HepG2 (cell line): ENCODE measurements around the gene TEF. TPM values are rescaled to one million over a fixed set of nuclear protein-coding genes. Genes with fewer than 3 reads are reported as not detected.

Experiments used
- BHLHE40 ChIP-seq: IDR thresholded peaks from 2 replicates; pipeline ENCODE4 v1.6.1; 2011; ENCODE audit warnings: low read length, improper control_type of control experiment
- BRD4 ChIP-seq: sonication (generic); formaldehyde crosslinking; IDR thresholded peaks from 2 replicates; pipeline ENCODE4 v1.4.0; 2020; ENCODE audit warnings: missing genetic modification reagents
- CAMTA2 ChIP-seq: sonication (generic); formaldehyde crosslinking; IDR thresholded peaks from 2 replicates; pipeline ENCODE4 v1.4.0; 2020; ENCODE audit warnings: mild to moderate bottlenecking, missing genetic modification reagents, borderline replicate concordance
- ETV5 ChIP-seq: IDR thresholded peaks from 2 replicates; pipeline ENCODE4 v1.6.1; 2018; ENCODE audit warnings: missing biosample characterization, missing genetic modification reagents, inconsistent platforms, borderline replicate concordance
- ETV6 ChIP-seq: sonication (generic); formaldehyde crosslinking; conservative IDR thresholded peaks from 2 replicates; pipeline ENCODE4 v1.4.0; 2020; ENCODE audit warnings: missing genetic modification reagents
- ISL2 ChIP-seq: sonication (generic); formaldehyde crosslinking; IDR thresholded peaks from 2 replicates; pipeline ENCODE4 v1.5.0; 2020; ENCODE audit warnings: missing genetic modification reagents
- KDM2A ChIP-seq: sonication (generic); formaldehyde crosslinking; IDR thresholded peaks from 2 replicates; pipeline ENCODE4 v1.4.0; 2020; ENCODE audit warnings: low read depth, missing genetic modification reagents, borderline replicate concordance
- KDM3A ChIP-seq: IDR thresholded peaks from 2 replicates; pipeline ENCODE4 v1.6.1; 2018; ENCODE audit warnings: low read depth, missing compliant biosample characterization
- MAFF ChIP-seq: IDR thresholded peaks from 2 replicates; pipeline ENCODE4 v1.6.1; 2011; ENCODE audit warnings: low read depth, low read length, improper control_type of control experiment
- MED13 ChIP-seq: sonication (generic); formaldehyde crosslinking; IDR thresholded peaks from 2 replicates; pipeline ENCODE4 v1.5.0; 2020; ENCODE audit warnings: missing genetic modification reagents
- NFATC3 ChIP-seq: sonication (generic); formaldehyde crosslinking; IDR thresholded peaks from 2 replicates; pipeline ENCODE4 v1.5.1; 2020; ENCODE audit warnings: mild to moderate bottlenecking, missing genetic modification reagents
- NFE2L1 ChIP-seq: sonication (generic); formaldehyde crosslinking; IDR thresholded peaks from 2 replicates; pipeline ENCODE4 v1.4.0; 2020; ENCODE audit warnings: missing genetic modification reagents, mild to moderate bottlenecking, borderline replicate concordance
- NFIC ChIP-seq: IDR thresholded peaks from 2 replicates; pipeline ENCODE4 v1.6.1; 2012; ENCODE audit warnings: mild to moderate bottlenecking, low read length, inconsistent platforms
- PHF20 ChIP-seq: sonication (generic); formaldehyde crosslinking; IDR thresholded peaks from 2 replicates; pipeline ENCODE4 v1.5.0; 2020; ENCODE audit warnings: mild to moderate bottlenecking, missing genetic modification reagents
- PITX1 ChIP-seq: sonication (generic); formaldehyde crosslinking; IDR thresholded peaks from 2 replicates; pipeline ENCODE4 v1.5.1; 2020; ENCODE audit warnings: mild to moderate bottlenecking, missing genetic modification reagents
- RARG ChIP-seq: sonication (generic); formaldehyde crosslinking; IDR thresholded peaks from 2 replicates; pipeline ENCODE4 v1.4.0; 2020; ENCODE audit warnings: low read depth, mild to moderate bottlenecking, missing genetic modification reagents
- SATB2 ChIP-seq: sonication (generic); formaldehyde crosslinking; IDR thresholded peaks from 2 replicates; pipeline ENCODE4 v1.5.0; 2020; ENCODE audit warnings: missing genetic modification reagents
- ZBTB1 ChIP-seq: sonication (generic); formaldehyde crosslinking; IDR thresholded peaks from 2 replicates; pipeline ENCODE4 v1.4.0; 2020; ENCODE audit warnings: missing genetic modification reagents, borderline replicate concordance
- ZBTB33 ChIP-seq: sonication (generic); formaldehyde crosslinking; IDR thresholded peaks from 2 replicates; pipeline ENCODE4 v1.4.0; 2020; ENCODE audit warnings: missing genetic modification reagents
- ZBTB4 ChIP-seq: sonication (generic); formaldehyde crosslinking; IDR thresholded peaks from 2 replicates; pipeline ENCODE4 v1.4.0; 2020; ENCODE audit warnings: missing genetic modification reagents, mild to moderate bottlenecking, borderline replicate concordance
- ZNF17 ChIP-seq: sonication (generic); formaldehyde crosslinking; IDR thresholded peaks from 2 replicates; pipeline ENCODE4 v1.5.0; 2020; ENCODE audit warnings: mild to moderate bottlenecking, missing genetic modification reagents
- ZNF547 ChIP-seq: sonication (generic); formaldehyde crosslinking; IDR thresholded peaks from 2 replicates; pipeline ENCODE4 v1.5.1; 2020; ENCODE audit warnings: mild to moderate bottlenecking, missing genetic modification reagents
- ZNF660 ChIP-seq: sonication (generic); formaldehyde crosslinking; IDR thresholded peaks from 2 replicates; pipeline ENCODE4 v1.5.1; 2020; ENCODE audit warnings: mild to moderate bottlenecking, low read depth, missing genetic modification reagents, borderline replicate concordance
- ZNF7 ChIP-seq: IDR thresholded peaks from 2 replicates; pipeline ENCODE4 v1.6.1; 2016; ENCODE audit warnings: missing biosample characterization, missing genetic modification reagents
- ZNF83 ChIP-seq: sonication (generic); formaldehyde crosslinking; IDR thresholded peaks from 2 replicates; pipeline ENCODE4 v1.4.0; 2020; ENCODE audit warnings: missing genetic modification reagents, mild to moderate bottlenecking, borderline replicate concordance
- ZSCAN9 ChIP-seq: IDR thresholded peaks from 2 replicates; pipeline ENCODE4 v1.6.1; 2016; ENCODE audit warnings: borderline replicate concordance
- polyA plus RNA-seq, 8 experiments: library from polyadenylated mRNA; depleted of rRNA in 3 of 8; stranded (reverse) in 7 of 8; unstranded in 1 of 8; fragments of >200 nt; fragmentation: Illumina TruSeq in 4 of 8; extraction: Trizol in 4 of 8; gene quantifications; 2 replicates each; pipeline versions ENCODE4 v1.2.1 to v1.2.3, GENCODE V29; 2011 to 2016; ENCODE audit warnings: low read depth in 4 of 8, missing spikeins in 1 of 8, mixed read lengths in 1 of 8; ENCODE audit not compliant: insufficient read depth in 1 of 8
- total RNA-seq, 5 experiments: library from RNA; depleted of rRNA; stranded (reverse); fragments of >200 nt; fragmentation: Illumina TruSeq; extraction: Trizol; gene quantifications; 2 replicates each; pipeline ENCODE4 v1.2.3, GENCODE V29; 2016; ENCODE audit warnings: low read depth in 1 of 5
- TF ChIP-seq, protein P1 (sequence below): sonication (generic); formaldehyde crosslinking; conservative IDR thresholded peaks from 2 replicates; pipeline ENCODE4 v1.4.0; 2020; ENCODE audit warnings: missing genetic modification reagents

TEF gene
- total and polyA plus RNA-seq, 2 of the 13 experiments (the other 11 are each of a cell fraction or from before 2014, with no cell fraction given): 7.6 to 11.2 TPM

GRCh38 chr22:41403532-41404318, 22.0 kb downstream of the TEF start (continued):
- no peak for TF ChIP-seq ZBTB4 (CRISPR knock-in tag)
- no peak for TF ChIP-seq NFE2L1 (CRISPR knock-in tag)
- no peak for TF ChIP-seq ZNF83
- peak; percentile 90 for TF ChIP-seq KDM2A (CRISPR knock-in tag)
- TF ChIP-seq MAFF: peak; percentile 93
- TF ChIP-seq SATB2 (CRISPR knock-in tag): no peak
- TF ChIP-seq ZNF17 (CRISPR knock-in tag): no peak
- TF ChIP-seq ZNF547 (CRISPR knock-in tag): no peak
- no peak for TF ChIP-seq ZNF660
- no peak for TF ChIP-seq NFATC3
- TF ChIP-seq NFIC: no peak
- no peak for TF ChIP-seq BRD4 (CRISPR knock-in tag)
- TF ChIP-seq ISL2 (CRISPR knock-in tag): no peak
- TF ChIP-seq ETV5 (CRISPR knock-in tag): peak; percentile 49
- TF ChIP-seq MED13 (CRISPR knock-in tag): no peak
- peak; percentile 74; the same call in 1 of the 2 replicates for TF ChIP-seq PITX1 (CRISPR knock-in tag)
- TF ChIP-seq CAMTA2 (CRISPR knock-in tag): no peak
- peak; percentile 72; the same call in 1 of the 2 replicates for TF ChIP-seq ZSCAN9
- peak; percentile 78; the same call in 1 of the 2 replicates for TF ChIP-seq KDM3A (CRISPR knock-in tag)
- TF ChIP-seq PHF20: no peak
- TF ChIP-seq, protein P1, sequence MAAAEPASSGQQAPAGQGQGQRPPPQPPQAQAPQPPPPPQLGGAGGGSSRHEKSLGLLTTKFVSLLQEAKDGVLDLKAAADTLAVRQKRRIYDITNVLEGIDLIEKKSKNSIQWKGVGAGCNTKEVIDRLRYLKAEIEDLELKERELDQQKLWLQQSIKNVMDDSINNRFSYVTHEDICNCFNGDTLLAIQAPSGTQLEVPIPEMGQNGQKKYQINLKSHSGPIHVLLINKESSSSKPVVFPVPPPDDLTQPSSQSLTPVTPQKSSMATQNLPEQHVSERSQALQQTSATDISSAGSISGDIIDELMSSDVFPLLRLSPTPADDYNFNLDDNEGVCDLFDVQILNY: no peak
- no peak for TF ChIP-seq BHLHE40
- no peak for TF ChIP-seq ZNF7 (CRISPR knock-in tag)
- TF ChIP-seq ZBTB33 (CRISPR knock-in tag): peak; percentile 71
- TF ChIP-seq ZBTB1 (CRISPR knock-in tag): no peak
- TF ChIP-seq RARG (CRISPR knock-in tag): no peak
- TF ChIP-seq ETV6: no peak
